Smooth muscle cell (in vitro differentiated cells): ENCODE data around the gene TMEM92. TPM values are rescaled to one million over a fixed set of nuclear protein-coding genes. Genes with fewer than 3 reads are reported as not detected.
"Not testable (repeated sequence)": the region's sequence is repeated elsewhere in the genome, so short reads cannot be mapped to it uniquely, and the experiment has no call there.

Source experiments
- DNase-seq: peaks from one replicate; lab custom pipeline; 2025; ENCODE audit not compliant: unreplicated experiment; lab: John Stamatoyannopoulos, UW
- H2AFZ ChIP-seq: fragments of 200-600 bp; sonication (generic); 2 replicates; pipeline ENCODE4 v1.6.0; 2016; ENCODE audit warnings: antibody characterized with exemption, low read depth, mild to moderate bottlenecking
- H3F3A ChIP-seq: fragments of 200-600 bp; sonication (generic); 2 replicates; pipeline ENCODE4 v1.6.0; 2017; ENCODE audit warnings: antibody characterized with exemption, low read depth
- H3K27ac ChIP-seq: fragments of 200-600 bp; sonication (generic); 2 replicates; pipeline ENCODE4 v1.5.1; 2016; ENCODE audit warnings: low read depth, mild to moderate bottlenecking
- H3K27me3 ChIP-seq: fragments of 200-600 bp; sonication (generic); 2 replicates; pipeline ENCODE4 v1.6.1; 2016; ENCODE audit warnings: low read depth, mild to moderate bottlenecking
- H3K36me3 ChIP-seq: fragments of 200-600 bp; sonication (generic); 2 replicates; pipeline ENCODE4 v1.5.1; 2016; ENCODE audit warnings: low read depth
- H3K4me1 ChIP-seq: fragments of 200-600 bp; sonication (generic); 2 replicates; pipeline ENCODE4 v1.5.1; 2016; ENCODE audit warnings: low read depth
- H3K4me2 ChIP-seq: fragments of 200-600 bp; sonication (generic); 2 replicates; pipeline ENCODE4 v1.6.0; 2016; ENCODE audit warnings: mild to moderate bottlenecking
- H3K4me3 ChIP-seq: fragments of 200-600 bp; sonication (generic); 2 replicates; pipeline ENCODE4 v1.5.1; 2016; ENCODE audit warnings: mild to moderate bottlenecking
- H3K79me2 ChIP-seq: fragments of 200-600 bp; sonication (generic); 2 replicates; pipeline ENCODE4 v1.6.0; 2016; ENCODE audit warnings: low read depth, mild to moderate bottlenecking
- H3K9ac ChIP-seq: fragments of 200-600 bp; sonication (generic); 2 replicates; pipeline ENCODE4 v1.6.0; 2016; ENCODE audit warnings: low read depth
- H3K9me3 ChIP-seq: fragments of 200-600 bp; sonication (generic); replicated peaks from 2 replicates; pipeline ENCODE4 v1.5.1; 2016; ENCODE audit warnings: low read depth
- H4K20me1 ChIP-seq: fragments of 200-600 bp; sonication (generic); 2 replicates; pipeline ENCODE4 v1.6.0; 2016; ENCODE audit warnings: low read depth
- CTCF ChIP-seq: fragments of 200-600 bp; sonication (generic); IDR thresholded peaks from 2 replicates; pipeline ENCODE4 v1.5.1; 2017; ENCODE audit warnings: borderline replicate concordance, mild to moderate bottlenecking, antibody characterized with exemption; ENCODE audit not compliant: insufficient read depth, poor library complexity, severe bottlenecking
- WGBS: methylation state at CpG from one replicate; pipeline ENCODE4 v1.1.7; 2016; ENCODE audit warnings: low lambda C conversion rate; 5-methylcytosine and 5-hydroxymethylcytosine counted together
- polyA plus RNA-seq: library from polyadenylated mRNA; unstranded; fragments of >200 nt; fragmentation: Nextera tagmentation; extraction: Ambion mirVana; gene quantifications from 2 replicates; pipeline ENCODE4 v1.2.1, GENCODE V29; 2016
- total RNA-seq: library from RNA; depleted of rRNA; stranded (reverse); fragments of >200 nt; gene quantifications from 2 replicates; pipeline ENCODE4 v1.2.3, GENCODE V29; 2014

TMEM92 gene
- total and polyA plus RNA-seq, 2 experiments from 2014 or later = 4.8 to 7.4 TPM

- H2AFZ ChIP-seq = no peak overlapping the region
- H4K20me1 ChIP-seq = no peaks in the 10 kb centered on the region
- no peaks in the 10 kb centered on the region for H3K27me3 ChIP-seq
- no peaks in the 10 kb centered on the region for H3K79me2 ChIP-seq
- H3K36me3 ChIP-seq = no peaks in the 10 kb centered on the region
- DNase-seq = no peak
- H3K4me1 ChIP-seq = no peaks in the 10 kb centered on the region
- H3K9ac ChIP-seq = no peak overlapping the region
- H3K4me3 ChIP-seq = no peak overlapping the region
- no peak overlapping the region for H3K27ac ChIP-seq
- TF ChIP-seq CTCF = no peak
- peaks cover 8% of the 10 kb centered on the region for H3F3A ChIP-seq
- 91% methylated on average over 4 of the region's 4 CpGs for WGBS
- H3K4me2 ChIP-seq = no peak overlapping the region
- no peaks in the 10 kb centered on the region for H3K9me3 ChIP-seq
These were observed 20.8 kb downstream of the TMEM92 start for GRCh38 chr17:50295021-50295420.

GRCh38 chr17:50297407-50297865 lies 23.2 kb downstream of the TMEM92 start:
- Histone ChIP-seq H3K27ac (no peak overlapping the region), H3K4me2 (no peak overlapping the region), H4K20me1 (no peaks in the 10 kb centered on the region), H3K36me3 (no peaks in the 10 kb centered on the region), H3K9ac (no peak overlapping the region), H3K4me3 (no peak overlapping the region), H2AFZ (no peak overlapping the region), H3K27me3 (no peaks in the 10 kb centered on the region), H3K9me3 (no peaks in the 10 kb centered on the region), H3K4me1 (no peaks in the 10 kb centered on the region), H3K79me2 (no peaks in the 10 kb centered on the region), H3F3A (no peaks in the 10 kb centered on the region)
- peak; percentile 21 for DNase-seq
- 19% methylated on average over 7 of the region's 7 CpGs for WGBS
- TF ChIP-seq CTCF = peak; percentile 99

GRCh38 chr17:50298018-50298417 lies 23.8 kb downstream of the TMEM92 start:
- no peaks in the 10 kb centered on the region for H3K27me3 ChIP-seq
- no peak for DNase-seq
- H3K4me2 ChIP-seq = no peak overlapping the region
- no peak overlapping the region for H3K27ac ChIP-seq
- H3K9me3 ChIP-seq = no peaks in the 10 kb centered on the region
- H3K9ac ChIP-seq = no peak overlapping the region
- H3F3A ChIP-seq = no peaks in the 10 kb centered on the region
- no peaks in the 10 kb centered on the region for H4K20me1 ChIP-seq
- no peaks in the 10 kb centered on the region for H3K4me1 ChIP-seq
- H3K36me3 ChIP-seq = no peaks in the 10 kb centered on the region
- WGBS = 79% methylated on average over 11 of the region's 11 CpGs
- TF ChIP-seq CTCF = no peak
- H2AFZ ChIP-seq = no peak overlapping the region
- H3K4me3 ChIP-seq = no peak overlapping the region
- H3K79me2 ChIP-seq = no peaks in the 10 kb centered on the region

- Histone ChIP-seq H3K27ac (no peak overlapping the region), H3K4me2 (no peak overlapping the region), H2AFZ (no peak overlapping the region), H3F3A (no peaks in the 10 kb centered on the region), H3K9ac (no peak overlapping the region), H3K9me3 (no peaks in the 10 kb centered on the region), H3K79me2 (no peaks in the 10 kb centered on the region), H3K36me3 (no peaks in the 10 kb centered on the region), H4K20me1 (no peaks in the 10 kb centered on the region), H3K4me1 (peaks cover 2% of the 10 kb centered on the region), H3K27me3 (no peaks in the 10 kb centered on the region), H3K4me3 (no peak overlapping the region)
- no peak for DNase-seq
- 94% methylated on average over 3 of the region's 3 CpGs for WGBS
- TF ChIP-seq CTCF = no peak
These were observed 25.5 kb downstream of the TMEM92 start for GRCh38 chr17:50299776-50300175.

GRCh38 chr17:50300824-50301223 lies 26.6 kb downstream of the TMEM92 start:
- H3K9ac ChIP-seq, H3K27me3 ChIP-seq, DNase-seq, H3K27ac ChIP-seq, H3K4me1 ChIP-seq, H3K36me3 ChIP-seq, H3K9me3 ChIP-seq, H3K4me2 ChIP-seq, H3K79me2 ChIP-seq, H3F3A ChIP-seq, H2AFZ ChIP-seq, H4K20me1 ChIP-seq, H3K4me3 ChIP-seq: not testable (repeated sequence)
- WGBS = 80% methylated on average over 1 of the region's 1 CpG
